ENCODE measurements around the gene ATP5F1C. TPM values are rescaled to one million over a fixed set of nuclear protein-coding genes. Genes with fewer than 3 reads are reported as not detected.

Gene ATP5F1C
- polyA plus RNA-seq, 1 of the 3 experiments (the other 2 are of a cell fraction): 299 TPM

DNA sequence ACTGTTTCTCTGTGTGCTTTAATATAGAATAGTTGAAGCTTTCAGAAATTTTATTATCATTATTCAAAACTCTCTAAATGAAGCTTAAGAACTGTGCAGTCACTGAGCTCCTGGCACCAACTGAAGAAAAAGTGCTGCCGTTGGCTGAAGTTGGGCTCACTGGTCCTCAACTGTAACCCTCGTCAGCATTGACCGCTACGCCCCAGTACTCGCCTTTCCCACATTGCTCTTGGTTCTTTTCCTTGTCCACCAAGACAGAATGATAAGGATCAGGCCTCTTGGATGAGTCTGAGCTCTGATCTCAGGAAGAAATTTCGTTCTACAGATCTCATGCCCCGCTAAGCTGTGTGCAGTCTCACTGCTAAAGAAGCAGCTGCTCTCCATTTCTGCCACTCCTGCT is 22.5 kb downstream of the ATP5F1C start:
- peaks cover 18 to 19% of the 10 kb centered on the region in 2 experiments for H3K36me3 ChIP-seq (replicated peaks in 1 of 2; ENCODE audit: control insufficient read depth in 1 of 2, insufficient read depth in 2 of 2, low read length in 1 of 2)
- H3K9me3 ChIP-seq: no peaks in the 10 kb centered on the region
- POLR2A ChIA-PET: no interaction called here
- no peak overlapping the region for H3K4me3 ChIP-seq (ENCODE audit: low read depth in 2 of 2, low read length in 1 of 2)
- H3K79me2 ChIP-seq (ENCODE audit: insufficient read depth): no peaks in the 10 kb centered on the region
- no peaks in the 10 kb centered on the region for H3K9me2 ChIP-seq
- no peak overlapping the region for H2AFZ ChIP-seq (ENCODE audit: low read depth)
- no peaks in the 10 kb centered on the region; the same call in 1 of the 2 replicates for H4K20me1 ChIP-seq (ENCODE audit: insufficient read depth)
- H3K27me3 ChIP-seq (ENCODE audit: insufficient read depth): no peaks in the 10 kb centered on the region
- CTCF ChIA-PET: interaction anchor here (1.3 kb wide), 1 partner anchor 18 kb away, joined by 3 read pairs; no protein-coding TSS in a partner anchor
- no peak overlapping the region for H3K9ac ChIP-seq
- peaks cover 9% of the 10 kb centered on the region for H3F3A ChIP-seq (replicated peaks; ENCODE audit: insufficient read depth)
- WGBS (ENCODE audit: low lambda C conversion rate): 86% methylated on average over 7 of the region's 7 CpGs
- no peaks in the 10 kb centered on the region for H3K4me1 ChIP-seq (ENCODE audit: control insufficient read depth in 1 of 2, insufficient read depth in 2 of 2, low read depth in 1 of 2, low read length in 1 of 2)
- no peak for TF ChIP-seq FOXM1 (IDR thresholded peaks at IDR 0.05; ENCODE audit: low read depth)
- TF ChIP-seq, protein P1, sequence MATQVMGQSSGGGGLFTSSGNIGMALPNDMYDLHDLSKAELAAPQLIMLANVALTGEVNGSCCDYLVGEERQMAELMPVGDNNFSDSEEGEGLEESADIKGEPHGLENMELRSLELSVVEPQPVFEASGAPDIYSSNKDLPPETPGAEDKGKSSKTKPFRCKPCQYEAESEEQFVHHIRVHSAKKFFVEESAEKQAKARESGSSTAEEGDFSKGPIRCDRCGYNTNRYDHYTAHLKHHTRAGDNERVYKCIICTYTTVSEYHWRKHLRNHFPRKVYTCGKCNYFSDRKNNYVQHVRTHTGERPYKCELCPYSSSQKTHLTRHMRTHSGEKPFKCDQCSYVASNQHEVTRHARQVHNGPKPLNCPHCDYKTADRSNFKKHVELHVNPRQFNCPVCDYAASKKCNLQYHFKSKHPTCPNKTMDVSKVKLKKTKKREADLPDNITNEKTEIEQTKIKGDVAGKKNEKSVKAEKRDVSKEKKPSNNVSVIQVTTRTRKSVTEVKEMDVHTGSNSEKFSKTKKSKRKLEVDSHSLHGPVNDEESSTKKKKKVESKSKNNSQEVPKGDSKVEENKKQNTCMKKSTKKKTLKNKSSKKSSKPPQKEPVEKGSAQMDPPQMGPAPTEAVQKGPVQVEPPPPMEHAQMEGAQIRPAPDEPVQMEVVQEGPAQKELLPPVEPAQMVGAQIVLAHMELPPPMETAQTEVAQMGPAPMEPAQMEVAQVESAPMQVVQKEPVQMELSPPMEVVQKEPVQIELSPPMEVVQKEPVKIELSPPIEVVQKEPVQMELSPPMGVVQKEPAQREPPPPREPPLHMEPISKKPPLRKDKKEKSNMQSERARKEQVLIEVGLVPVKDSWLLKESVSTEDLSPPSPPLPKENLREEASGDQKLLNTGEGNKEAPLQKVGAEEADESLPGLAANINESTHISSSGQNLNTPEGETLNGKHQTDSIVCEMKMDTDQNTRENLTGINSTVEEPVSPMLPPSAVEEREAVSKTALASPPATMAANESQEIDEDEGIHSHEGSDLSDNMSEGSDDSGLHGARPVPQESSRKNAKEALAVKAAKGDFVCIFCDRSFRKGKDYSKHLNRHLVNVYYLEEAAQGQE (IDR thresholded peaks at IDR 0.05; ENCODE audit: low read depth, low read length): no peak
- no peak for TF ChIP-seq RFX5 (IDR thresholded peaks at IDR 0.05; ENCODE audit: low read length)
- TF ChIP-seq, protein P2, sequence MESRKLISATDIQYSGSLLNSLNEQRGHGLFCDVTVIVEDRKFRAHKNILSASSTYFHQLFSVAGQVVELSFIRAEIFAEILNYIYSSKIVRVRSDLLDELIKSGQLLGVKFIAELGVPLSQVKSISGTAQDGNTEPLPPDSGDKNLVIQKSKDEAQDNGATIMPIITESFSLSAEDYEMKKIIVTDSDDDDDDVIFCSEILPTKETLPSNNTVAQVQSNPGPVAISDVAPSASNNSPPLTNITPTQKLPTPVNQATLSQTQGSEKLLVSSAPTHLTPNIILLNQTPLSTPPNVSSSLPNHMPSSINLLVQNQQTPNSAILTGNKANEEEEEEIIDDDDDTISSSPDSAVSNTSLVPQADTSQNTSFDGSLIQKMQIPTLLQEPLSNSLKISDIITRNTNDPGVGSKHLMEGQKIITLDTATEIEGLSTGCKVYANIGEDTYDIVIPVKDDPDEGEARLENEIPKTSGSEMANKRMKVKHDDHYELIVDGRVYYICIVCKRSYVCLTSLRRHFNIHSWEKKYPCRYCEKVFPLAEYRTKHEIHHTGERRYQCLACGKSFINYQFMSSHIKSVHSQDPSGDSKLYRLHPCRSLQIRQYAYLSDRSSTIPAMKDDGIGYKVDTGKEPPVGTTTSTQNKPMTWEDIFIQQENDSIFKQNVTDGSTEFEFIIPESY (IDR thresholded peaks at IDR 0.05; ENCODE audit: borderline replicate concordance, low read depth): no peak
- no peak for TF ChIP-seq JUND (IDR thresholded peaks at IDR 0.05)
- TF ChIP-seq, protein P3, sequence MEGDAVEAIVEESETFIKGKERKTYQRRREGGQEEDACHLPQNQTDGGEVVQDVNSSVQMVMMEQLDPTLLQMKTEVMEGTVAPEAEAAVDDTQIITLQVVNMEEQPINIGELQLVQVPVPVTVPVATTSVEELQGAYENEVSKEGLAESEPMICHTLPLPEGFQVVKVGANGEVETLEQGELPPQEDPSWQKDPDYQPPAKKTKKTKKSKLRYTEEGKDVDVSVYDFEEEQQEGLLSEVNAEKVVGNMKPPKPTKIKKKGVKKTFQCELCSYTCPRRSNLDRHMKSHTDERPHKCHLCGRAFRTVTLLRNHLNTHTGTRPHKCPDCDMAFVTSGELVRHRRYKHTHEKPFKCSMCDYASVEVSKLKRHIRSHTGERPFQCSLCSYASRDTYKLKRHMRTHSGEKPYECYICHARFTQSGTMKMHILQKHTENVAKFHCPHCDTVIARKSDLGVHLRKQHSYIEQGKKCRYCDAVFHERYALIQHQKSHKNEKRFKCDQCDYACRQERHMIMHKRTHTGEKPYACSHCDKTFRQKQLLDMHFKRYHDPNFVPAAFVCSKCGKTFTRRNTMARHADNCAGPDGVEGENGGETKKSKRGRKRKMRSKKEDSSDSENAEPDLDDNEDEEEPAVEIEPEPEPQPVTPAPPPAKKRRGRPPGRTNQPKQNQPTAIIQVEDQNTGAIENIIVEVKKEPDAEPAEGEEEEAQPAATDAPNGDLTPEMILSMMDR (IDR thresholded peaks at IDR 0.05): no peak
- no peak for TF ChIP-seq POLR2AphosphoS5 (IDR thresholded peaks at IDR 0.05; ENCODE audit: low read depth, low read length)
- TF ChIP-seq, protein P4, sequence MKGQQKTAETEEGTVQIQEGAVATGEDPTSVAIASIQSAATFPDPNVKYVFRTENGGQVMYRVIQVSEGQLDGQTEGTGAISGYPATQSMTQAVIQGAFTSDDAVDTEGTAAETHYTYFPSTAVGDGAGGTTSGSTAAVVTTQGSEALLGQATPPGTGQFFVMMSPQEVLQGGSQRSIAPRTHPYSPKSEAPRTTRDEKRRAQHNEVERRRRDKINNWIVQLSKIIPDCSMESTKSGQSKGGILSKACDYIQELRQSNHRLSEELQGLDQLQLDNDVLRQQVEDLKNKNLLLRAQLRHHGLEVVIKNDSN (IDR thresholded peaks at IDR 0.05; ENCODE audit: borderline replicate concordance, low read depth): no peak
- TF ChIP-seq TAF1 (IDR thresholded peaks at IDR 0.05; ENCODE audit: borderline replicate concordance, low read depth, low read length): no peak
- no peak for DNase-seq
- no peak overlapping the region for H3K4me2 ChIP-seq
- H3K27ac ChIP-seq (ENCODE audit: low read depth in 2 of 2, low read length in 1 of 2): no peak overlapping the region

Measured in SK-N-SH (cell line).